Activated CD4-positive, alpha-beta T cell treated with anti-CD3 and anti-CD28 coated beads for 36 hours (primary cell): ENCODE results near the gene TMEM209. TPM values are rescaled to one million over a fixed set of nuclear protein-coding genes. Genes with fewer than 3 reads are reported as not detected.
"Not testable (repeated sequence)": the region's sequence is repeated elsewhere in the genome, so short reads cannot be mapped to it uniquely, and the experiment has no call there.

Experiments
- ATAC-seq: fragments of 200-7000 bp; cut with Tn5 transposase; one replicate; pipeline ENCODE4 v1.10.0; 2021; ENCODE audit warnings: mild to moderate bottlenecking, moderate library complexity
- CTCF ChIA-PET: fragments of 350-600 bp; sonication (Branson Sonifier 250); formaldehyde crosslinking; loops from one replicate; lab custom pipeline; 2021; ENCODE audit warnings: antibody characterized with exemption; lab: Charles Lee
- POLR2A ChIA-PET: fragments of 350-600 bp; sonication (Branson Sonifier 250); formaldehyde crosslinking; loops from one replicate; lab custom pipeline; 2021; ENCODE audit warnings: antibody characterized with exemption, inconsistent platforms; lab: Charles Lee
- DNase-seq: peaks from one replicate; pipeline ENCODE4 v3.0.0-alpha.2; 2020
- H3K27ac Mint-ChIP-seq: one replicate; pipeline ENCODE4 v1.8.0; 2021; ENCODE audit warnings: mixed read lengths
- H3K27me3 Mint-ChIP-seq: one replicate; pipeline ENCODE4 v1.8.0; 2021; ENCODE audit warnings: mixed read lengths
- H3K36me3 Mint-ChIP-seq: one replicate; pipeline ENCODE4 v1.8.0; 2021; ENCODE audit warnings: low read depth, mixed read lengths
- H3K4me1 Mint-ChIP-seq: one replicate; pipeline ENCODE4 v1.8.0; 2021; ENCODE audit warnings: mixed read lengths
- H3K4me3 Mint-ChIP-seq: one replicate; pipeline ENCODE4 v1.8.0; 2021; ENCODE audit warnings: mild to moderate bottlenecking, moderate library complexity, mixed read lengths
- H3K9me3 Mint-ChIP-seq: one replicate; pipeline ENCODE4 v1.8.0; 2021; ENCODE audit warnings: low read depth, mixed read lengths
- intact Hi-C, 2 experiments: fragments of 100-400 bp; cut with DNase I in 1 of 2; cut with micrococcal nuclease in 1 of 2; formaldehyde crosslinking; loops; one replicate each; pipeline versions ENCODE4 v1.14.2 to v1.15.1; 2022 to 2024; cut with DNase I, micrococcal nuclease
- total RNA-seq, 2 experiments: library from RNA; stranded (reverse); gene quantifications; one replicate each; pipeline ENCODE4 v1.2.3, GENCODE V29; 2021

TMEM209 gene
- 10 to 100 TPM; 41.0 to 57.0 TPM for total RNA-seq

DNA sequence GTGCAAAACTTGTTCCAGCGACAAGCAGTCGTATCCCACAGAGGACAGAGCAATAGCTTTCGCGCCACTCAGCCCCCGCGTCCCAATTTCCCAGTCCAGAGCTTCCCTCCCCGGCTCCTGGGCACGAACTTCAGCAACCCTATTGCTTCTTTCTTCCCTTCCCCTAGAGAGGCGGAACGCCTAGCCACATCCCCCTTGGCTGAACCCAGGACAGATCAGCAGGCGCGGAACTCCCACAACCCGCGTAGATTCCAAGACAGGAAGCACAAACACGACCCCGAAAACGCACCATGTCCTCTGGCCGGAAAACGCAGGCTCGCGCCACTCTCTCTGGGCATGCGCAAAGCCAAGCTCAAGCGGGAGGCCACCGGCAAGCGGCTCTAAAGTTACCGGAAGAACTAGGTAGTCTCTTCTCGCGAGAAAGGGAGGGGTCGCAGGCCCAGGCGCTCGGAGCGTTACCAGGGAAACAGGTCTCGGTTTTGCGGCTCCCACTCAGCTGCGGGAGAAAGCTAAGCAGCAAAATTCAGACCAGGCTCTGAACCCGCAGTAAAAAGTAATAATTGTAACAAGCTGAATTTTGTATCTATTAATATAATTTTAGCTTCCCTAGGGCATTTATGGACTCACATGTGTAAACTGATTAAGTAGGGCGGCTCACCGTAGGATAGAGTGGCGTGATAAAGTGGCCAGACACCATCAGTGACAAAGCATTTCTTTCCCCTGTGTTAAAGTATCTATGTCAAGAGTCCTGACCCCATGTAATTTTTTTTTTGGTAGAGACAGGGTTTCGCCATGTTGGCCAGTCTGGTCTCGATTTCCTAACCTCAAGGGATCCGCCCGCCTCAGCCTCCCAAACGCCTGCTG lies at the start of gene TMEM209:
TSS of gene TMEM209 (minus strand) at position 323 of the 864 bp plus-strand sequence. CDS start at position 292, 31 bp downstream.
- peak within 1 kb of the TSS; percentile 93 for H3K4me3 Mint-ChIP-seq
- DNase-seq (peak; percentile 96), ATAC-seq (peak; percentile 98)
- peaks cover 28% of the 10 kb centered on the region for H3K36me3 Mint-ChIP-seq
- ChIA-PET CTCF (interaction anchor here (0.5 to 1.7 kb wide), 13 partner anchors 9 to 553 kb away, joined by 3 to 6 read pairs (median 4); no protein-coding TSS in a partner anchor), POLR2A (interaction anchor here (0.6 to 1.5 kb wide), 7 partner anchors 22 to 767 kb away, joined by 3 to 5 read pairs (median 3); partner anchors contain the start of gene KLHDC10)
- peaks cover 35% of the 10 kb centered on the region for H3K4me1 Mint-ChIP-seq
- H3K27me3 Mint-ChIP-seq, result no peaks in the 10 kb centered on the region
- H3K27ac Mint-ChIP-seq, result peak within 1 kb of the TSS; percentile 100
- intact Hi-C loops, result loop anchor here (1.0 to 10.0 kb wide), 10 partner anchors 25 to 591 kb away; partner anchors contain the start of genes KLHDC10 (in 2 of the 2), COPG2 (in 1 of the 2), NRF1 (in 1 of the 2) and ZC3HC1 (in 1 of the 2)
- H3K9me3 Mint-ChIP-seq, result no peaks in the 10 kb centered on the region

DNA sequence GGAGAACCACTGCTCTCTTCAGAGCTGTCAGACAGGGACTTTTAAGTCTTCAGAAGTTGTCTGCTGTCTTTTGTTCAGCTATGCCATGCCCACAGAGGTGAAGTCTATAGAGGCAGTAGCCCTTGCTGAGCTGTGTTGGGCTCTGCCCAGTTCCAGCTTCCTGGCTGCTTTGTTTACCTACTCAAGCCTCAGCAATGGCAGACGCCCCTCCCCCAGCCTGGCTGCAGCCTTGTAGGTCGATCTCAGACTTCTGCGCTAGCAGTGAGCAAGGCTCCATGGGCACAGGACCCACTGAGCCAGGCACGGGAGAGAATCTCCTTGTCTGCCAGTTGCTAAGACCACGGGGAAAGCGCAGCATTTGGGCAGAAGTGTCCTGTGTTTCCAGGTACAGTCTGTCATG lies 49.3 kb upstream of the TMEM209 start:
- Mint-ChIP-seq H3K27me3 (peaks cover 2% of the 10 kb centered on the region), H3K9me3 (peaks cover 21% of the 10 kb centered on the region), H3K36me3 (peaks cover 3% of the 10 kb centered on the region), H3K27ac (no peak overlapping the region), H3K4me1 (no peaks in the 10 kb centered on the region), H3K4me3 (no peak overlapping the region)
- no peak for ATAC-seq
- intact Hi-C loops, result no loop called here
- ChIA-PET POLR2A (no interaction called here), CTCF (no interaction called here)
- DNase-seq, result no peak

DNA sequence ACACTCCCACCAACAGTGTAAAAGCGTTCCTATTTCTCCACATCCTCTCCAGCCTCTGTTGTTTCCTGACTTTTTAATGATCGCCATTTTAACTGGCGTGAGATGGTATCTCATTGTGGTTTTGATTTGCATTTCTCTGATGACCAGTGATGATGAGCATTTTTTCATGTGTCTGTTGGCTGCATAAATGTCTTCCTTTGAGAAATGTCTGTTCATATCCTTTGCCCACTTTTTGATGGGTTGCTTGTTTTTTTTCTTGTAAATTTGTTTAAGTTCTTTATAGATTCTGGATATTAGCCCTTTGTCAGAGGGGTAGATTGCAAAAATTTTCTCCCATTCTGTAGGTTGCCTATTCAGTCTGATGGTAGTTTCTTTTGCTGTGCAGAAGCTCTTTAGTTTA lies 44.4 kb upstream of the TMEM209 start:
- peaks cover 14% of the 10 kb centered on the region for H3K9me3 Mint-ChIP-seq
- DNase-seq, CTCF ChIA-PET, ATAC-seq, POLR2A ChIA-PET, H3K27ac Mint-ChIP-seq, H3K27me3 Mint-ChIP-seq, H3K36me3 Mint-ChIP-seq, H3K4me3 Mint-ChIP-seq, H3K4me1 Mint-ChIP-seq: not testable (repeated sequence)
- intact Hi-C loops, result loop anchor here in 1 of 2 experiments (10.0 kb wide), 1 partner anchor 475 kb away; no protein-coding TSS in a partner anchor

GRCh38 chr7:130248842-130249241 lies 43.6 kb upstream of the TMEM209 start:
- POLR2A ChIA-PET, H3K27ac Mint-ChIP-seq, ATAC-seq, CTCF ChIA-PET, H3K4me3 Mint-ChIP-seq, H3K27me3 Mint-ChIP-seq, DNase-seq, H3K4me1 Mint-ChIP-seq, H3K36me3 Mint-ChIP-seq: not testable (repeated sequence)
- intact Hi-C loops, result loop anchor here in 1 of 2 experiments (10.0 kb wide), 1 partner anchor 476 kb away; no protein-coding TSS in a partner anchor
- peaks cover 13% of the 10 kb centered on the region for H3K9me3 Mint-ChIP-seq

DNA sequence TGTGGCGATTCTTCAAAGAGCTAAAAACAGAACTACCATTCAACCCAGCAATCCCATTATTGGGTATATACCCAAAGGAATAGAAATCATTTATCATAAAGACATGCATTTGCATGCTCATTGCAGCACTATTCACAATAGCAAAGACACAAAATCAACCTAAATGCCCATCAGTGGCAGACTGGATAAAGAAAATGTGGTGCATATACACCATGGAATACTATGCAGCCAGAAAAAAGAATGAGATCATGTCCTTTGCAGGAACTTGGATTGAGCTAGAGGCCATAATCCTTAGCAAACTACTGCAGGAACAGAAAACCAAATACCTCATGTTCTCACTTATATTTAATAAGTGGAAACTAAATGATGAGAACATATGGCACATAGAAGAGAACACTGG lies 41.3 kb upstream of the TMEM209 start:
- POLR2A ChIA-PET, H3K36me3 Mint-ChIP-seq, H3K4me3 Mint-ChIP-seq, H3K27me3 Mint-ChIP-seq, H3K27ac Mint-ChIP-seq, ATAC-seq, DNase-seq, CTCF ChIA-PET, H3K9me3 Mint-ChIP-seq: not testable (repeated sequence)
- H3K4me1 Mint-ChIP-seq, result peaks cover 15% of the 10 kb centered on the region
- intact Hi-C loops, result loop anchor here in 1 of 2 experiments (10.0 kb wide), 1 partner anchor 478 kb away; no protein-coding TSS in a partner anchor

- H3K9me3 Mint-ChIP-seq, H3K36me3 Mint-ChIP-seq, H3K27me3 Mint-ChIP-seq, ATAC-seq, H3K4me3 Mint-ChIP-seq, POLR2A ChIA-PET, DNase-seq: not testable (repeated sequence)
- peaks cover 15% of the 10 kb centered on the region for H3K4me1 Mint-ChIP-seq
- peak overlapping the region; percentile 47 for H3K27ac Mint-ChIP-seq
- CTCF ChIA-PET, result interaction anchor here (0.7 to 3.2 kb wide), 14 partner anchors 14 to 588 kb away, joined by 3 to 9 read pairs (median 3); partner anchors contain the start of gene TMEM209
- intact Hi-C loops, result loop anchor here (2.0 to 10.0 kb wide), 7 partner anchors 33 to 589 kb away; partner anchors contain the start of gene KLHDC10 (in 1 of the 2)
These were observed 38.3 kb upstream of the TMEM209 start for GRCh38 chr7:130243486-130243885.

GRCh38 chr7:130242198-130243014 lies 37.2 kb upstream of the TMEM209 start:
- Mint-ChIP-seq H3K36me3 (no peaks in the 10 kb centered on the region), H3K4me1 (peaks cover 15% of the 10 kb centered on the region), H3K4me3 (no peak overlapping the region), H3K9me3 (peaks cover 2% of the 10 kb centered on the region), H3K27ac (no peak overlapping the region), H3K27me3 (no peaks in the 10 kb centered on the region)
- ATAC-seq (peak; percentile 90), DNase-seq (peak; percentile 81)
- ChIA-PET CTCF (interaction anchor here (0.7 to 3.2 kb wide), 7 partner anchors 27 to 589 kb away, joined by 3 to 12 read pairs (median 7); no protein-coding TSS in a partner anchor), POLR2A (no interaction called here)
- intact Hi-C loops, result loop anchor here (1.0 to 10.0 kb wide), 11 partner anchors 34 to 590 kb away; partner anchors contain the start of gene KLHDC10 (in 1 of the 2)

GRCh38 chr7:130240240-130240639 lies 35.0 kb upstream of the TMEM209 start:
- H3K27me3 Mint-ChIP-seq, result no peaks in the 10 kb centered on the region
- intact Hi-C loops, result loop anchor here in 1 of 2 experiments (5.0 to 10.0 kb wide), 2 partner anchors 247 to 485 kb away; no protein-coding TSS in a partner anchor
- H3K9me3 Mint-ChIP-seq, result no peaks in the 10 kb centered on the region
- CTCF ChIA-PET, result interaction anchor here (0.6 to 0.8 kb wide), 3 partner anchors 43 to 522 kb away, joined by 3 read pairs; no protein-coding TSS in a partner anchor
- no peak for ATAC-seq
- no peak overlapping the region for H3K4me3 Mint-ChIP-seq
- H3K36me3 Mint-ChIP-seq, result no peaks in the 10 kb centered on the region
- no peak overlapping the region for H3K27ac Mint-ChIP-seq
- POLR2A ChIA-PET, result no interaction called here
- DNase-seq, result no peak
- H3K4me1 Mint-ChIP-seq, result peaks cover 15% of the 10 kb centered on the region

DNA sequence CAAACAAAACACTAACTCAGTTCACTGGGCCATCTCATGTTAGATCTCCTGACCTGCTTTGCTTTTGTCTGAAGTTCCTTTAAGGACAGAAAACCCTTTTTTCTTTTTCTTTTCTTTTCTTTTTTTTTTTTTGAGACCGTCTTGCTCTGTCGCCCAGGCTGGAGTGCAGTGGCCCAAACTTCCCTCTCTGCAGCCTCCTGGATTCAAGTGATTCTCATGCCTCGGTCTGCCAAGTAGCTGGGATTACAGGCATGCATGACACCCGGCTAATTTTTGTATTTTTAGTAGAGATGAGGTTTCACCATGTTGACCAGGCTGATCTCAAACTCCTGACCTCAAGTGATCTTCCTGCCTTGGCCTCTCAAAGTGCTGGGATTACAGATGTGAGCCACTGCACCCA lies 31.2 kb upstream of the TMEM209 start:
- H3K4me3 Mint-ChIP-seq, H3K4me1 Mint-ChIP-seq, intact Hi-C loops, DNase-seq, H3K36me3 Mint-ChIP-seq, H3K27me3 Mint-ChIP-seq, H3K27ac Mint-ChIP-seq, ATAC-seq, H3K9me3 Mint-ChIP-seq: not testable (repeated sequence)
- CTCF ChIA-PET, result interaction anchor here (1.1 kb wide), 1 partner anchor 9 kb away, joined by 3 read pairs; no protein-coding TSS in a partner anchor
- POLR2A ChIA-PET, result interaction anchor here (0.6 kb wide), 1 partner anchor 15 kb away, joined by 3 read pairs; no protein-coding TSS in a partner anchor

- ChIA-PET CTCF (no interaction called here), POLR2A (no interaction called here)
- Mint-ChIP-seq H3K36me3 (no peaks in the 10 kb centered on the region), H3K4me1 (no peaks in the 10 kb centered on the region), H3K9me3 (no peaks in the 10 kb centered on the region), H3K4me3 (no peak overlapping the region), H3K27ac (no peak overlapping the region), H3K27me3 (no peaks in the 10 kb centered on the region)
- intact Hi-C loops, result no loop called here
- no peak for ATAC-seq
- no peak for DNase-seq
These were observed 28.9 kb upstream of the TMEM209 start for GRCh38 chr7:130234078-130234477.
